Adrenal gland (tissue), 12 donors: ENCODE results near the gene EMC1. TPM values are rescaled to one million over a fixed set of nuclear protein-coding genes. Genes with fewer than 3 reads are reported as not detected.

Source experiments
- DNase-seq, 7 donors: peaks; one replicate each; pipeline ENCODE4 v3.0.0-alpha.2; 2019 to 2020
- H3K27ac ChIP-seq, 5 donors: fragments of 200-600 bp; sonication (generic) in 4 of 5; 1 replicate in 3 of 5; 2 replicates in 2 of 5; pipeline versions ENCODE4 v1.5.1 to v1.8.0; 2016 to 2020; ENCODE audit warnings: mild to moderate bottlenecking in 1 of 5
- H3K27me3 ChIP-seq: fragments of 200-600 bp; 2 replicates; pipeline ENCODE4 v1.8.0; 2021
- H3K36me3 ChIP-seq, 2 donors: fragments of 200-600 bp; replicated peaks in 1 of 2; 1 replicate in 1 of 2; 2 replicates in 1 of 2; pipeline versions ENCODE4 v1.5.1 to v1.8.0; 2018 to 2022
- H3K4me1 ChIP-seq, 2 donors: fragments of 200-600 bp; replicated peaks in 1 of 2; 1 replicate in 1 of 2; 2 replicates in 1 of 2; pipeline versions ENCODE4 v1.5.1 to v1.8.0; 2018 to 2021
- H3K4me3 ChIP-seq, 4 donors: fragments of 200-600 bp; sonication (generic) in 3 of 4; one replicate each; pipeline ENCODE4 v1.5.1; 2016 to 2018
- H3K9me3 ChIP-seq, 3 donors: fragments of 200-600 bp; sonication (generic) in 1 of 3; replicated peaks in 1 of 3; 1 replicate in 2 of 3; 2 replicates in 1 of 3; pipeline versions ENCODE4 v1.5.1 to v1.8.0; 2016 to 2021
- POLR2A ChIP-seq, 2 donors: fragments of 450-650 bp; IDR thresholded peaks; one replicate each; pipeline ENCODE4 v1.6.1; 2017; ENCODE audit warnings: antibody characterized with exemption in 2 of 2, mild to moderate bottlenecking in 2 of 2, moderate library complexity in 1 of 2
- WGBS, 4 donors: extraction: QIAGEN DNeasy Blood & Tissue Kit in 2 of 4; methylation state at CpG; one replicate each; pipeline versions ENCODE4 v1.1.5 to v1.1.7; 2013 to 2017; 5-methylcytosine and 5-hydroxymethylcytosine counted together
- intact Hi-C, 2 donors: fragments of 100-400 bp; cut with DNase I; formaldehyde crosslinking; loops; one replicate each; pipeline versions ENCODE4 v1.14.1 to v1.15.0; 2022 to 2023
- polyA plus RNA-seq, 3 donors: library from polyadenylated mRNA; stranded (reverse); fragments of 200-250 nt in 2 of 3; fragments of 350-450 nt in 1 of 3; fragmentation: Illumina TruSeq in 1 of 3; extraction: RNeasy Lipid Tissue Mini Kit (QIAGEN cat#74804) in 1 of 3; gene quantifications; one replicate each; pipeline ENCODE4 v1.2.3, GENCODE V29; 2013 to 2014
- total RNA-seq, 9 donors: library from RNA; depleted of rRNA in 4 of 9; stranded (reverse); fragments of >200 nt in 4 of 9; fragments of 120-200 nt in 1 of 9; fragmentation: NEBNext Ultra II Directional in 1 of 9; extraction: Animal tissue kit (Norgen Biotek cat#: 25700) in 1 of 9; gene quantifications; one replicate each; pipeline versions ENCODE4 v1.1.0 to v1.2.4, GENCODE V29; 2013 to 2023
- TF ChIP-seq, protein P1 (sequence below), 6 experiments: fragments of 450-650 bp in 4 of 6; fragments of 200-600 bp in 2 of 6; sonication (generic) in 1 of 6; IDR thresholded peaks; 1 replicate in 5 of 6; 2 replicates in 1 of 6; pipeline versions ENCODE4 v1.5.1 to v1.8.0; 2016 to 2021; ENCODE audit warnings: antibody characterized with exemption in 6 of 6, mild to moderate bottlenecking in 2 of 6, moderate library complexity in 1 of 6
- donor health status: healthy with polysubstance abuse.
- donor health status: Bipolar disorder and iron deficiency.
- donor health status: DM: yes; HTN: yes; CAD: no.
- donor health status: DM: no; HTN: no; CAD: no.
- donor health status: DM: no; HTN: no; CAD: no.
- donor health status: DM: yes; HTN: yes; CAD: no.

EMC1 gene
- total and polyA plus RNA-seq, 12 donors, result 8.9 to 64.8 (median 41.5) TPM

- intact Hi-C loops, result no loop called here
- Histone ChIP-seq H3K9me3 (no peaks in the 10 kb centered on the region), H3K4me3 (peak overlapping the region; percentile 31 to 96 (median 80)), H3K27me3 (no peaks in the 10 kb centered on the region), H3K36me3 (no peaks in the 10 kb centered on the region), H3K27ac (peak overlapping the region in 3 of 5 donors; percentile 85 to 99 (median 95)), H3K4me1 (peaks cover 19 to 25% of the 10 kb centered on the region in 2 donors)
- WGBS, 4 donors, result 10 to 11% (median 11%) methylated on average over 14 of the region's 14 CpGs
- TF ChIP-seq, protein P1, sequence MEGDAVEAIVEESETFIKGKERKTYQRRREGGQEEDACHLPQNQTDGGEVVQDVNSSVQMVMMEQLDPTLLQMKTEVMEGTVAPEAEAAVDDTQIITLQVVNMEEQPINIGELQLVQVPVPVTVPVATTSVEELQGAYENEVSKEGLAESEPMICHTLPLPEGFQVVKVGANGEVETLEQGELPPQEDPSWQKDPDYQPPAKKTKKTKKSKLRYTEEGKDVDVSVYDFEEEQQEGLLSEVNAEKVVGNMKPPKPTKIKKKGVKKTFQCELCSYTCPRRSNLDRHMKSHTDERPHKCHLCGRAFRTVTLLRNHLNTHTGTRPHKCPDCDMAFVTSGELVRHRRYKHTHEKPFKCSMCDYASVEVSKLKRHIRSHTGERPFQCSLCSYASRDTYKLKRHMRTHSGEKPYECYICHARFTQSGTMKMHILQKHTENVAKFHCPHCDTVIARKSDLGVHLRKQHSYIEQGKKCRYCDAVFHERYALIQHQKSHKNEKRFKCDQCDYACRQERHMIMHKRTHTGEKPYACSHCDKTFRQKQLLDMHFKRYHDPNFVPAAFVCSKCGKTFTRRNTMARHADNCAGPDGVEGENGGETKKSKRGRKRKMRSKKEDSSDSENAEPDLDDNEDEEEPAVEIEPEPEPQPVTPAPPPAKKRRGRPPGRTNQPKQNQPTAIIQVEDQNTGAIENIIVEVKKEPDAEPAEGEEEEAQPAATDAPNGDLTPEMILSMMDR (IDR thresholded peaks at IDR 0.05), result no peak
- TF ChIP-seq POLR2A (IDR thresholded peaks at IDR 0.05), result no peak
- no peak for DNase-seq
Measured at GRCh38 chr1:19250629-19251304, 557 bp downstream of the EMC1 start.

DNA sequence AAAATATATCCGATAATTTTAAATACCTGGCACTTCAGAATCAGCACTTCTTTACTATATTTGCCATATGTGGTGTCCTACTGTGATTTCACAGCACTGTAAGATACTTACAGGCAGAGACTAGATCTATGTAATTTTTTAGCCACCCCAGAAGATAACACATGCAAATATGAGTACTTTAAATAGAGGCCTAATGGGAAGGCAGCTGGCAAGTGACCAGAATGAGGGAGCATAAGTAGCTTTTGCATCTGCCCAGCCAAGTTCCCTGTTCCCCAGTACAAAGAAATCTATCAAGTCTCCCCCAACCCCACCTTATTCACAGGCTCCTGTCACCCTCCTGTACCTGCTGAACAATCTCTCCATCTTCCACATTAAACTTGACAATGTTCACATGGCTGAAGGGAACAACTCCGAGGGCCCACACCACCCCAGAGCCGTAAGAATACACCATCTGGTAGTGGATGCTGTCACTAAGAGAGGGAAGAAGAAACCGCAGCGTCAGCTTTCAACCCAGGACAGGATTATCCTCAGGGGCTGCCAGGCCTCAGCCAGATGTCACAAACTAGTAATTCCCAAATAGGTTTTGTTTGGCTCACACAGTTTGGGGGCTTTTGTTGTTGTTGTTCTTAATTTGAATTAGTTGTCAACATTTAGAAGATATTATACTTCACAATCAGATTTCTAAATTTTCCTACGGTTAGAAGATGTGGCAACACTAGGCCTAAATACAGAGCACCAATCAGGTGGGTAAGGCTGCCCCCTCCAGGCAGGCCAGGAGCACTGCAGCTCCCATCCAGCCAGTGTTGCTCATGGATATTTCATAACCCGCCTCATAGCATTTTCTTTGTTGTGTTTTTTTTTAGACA, 10.4 kb downstream of the EMC1 start:
- Histone ChIP-seq H3K36me3 (peaks cover 0 to 87% of the 10 kb centered on the region in 2 donors), H3K27ac (peak overlapping the region in 3 of 5 donors; percentile 8 to 56 (median 53)), H3K4me3 (no peak overlapping the region), H3K27me3 (no peaks in the 10 kb centered on the region), H3K4me1 (no peaks in the 10 kb centered on the region), H3K9me3 (no peaks in the 10 kb centered on the region)
- intact Hi-C loops, result no loop called here
- DNase-seq, result peak; percentile 72 to 91 (median 80)
- 52 to 60% (median 57%) methylated on average over 7 of the region's 7 CpGs for WGBS, 4 donors
- TF ChIP-seq, protein P1 (IDR thresholded peaks at IDR 0.05), result peak; percentile 90 to 98 (median 95)
- TF ChIP-seq POLR2A (IDR thresholded peaks at IDR 0.05), result no peak

DNA sequence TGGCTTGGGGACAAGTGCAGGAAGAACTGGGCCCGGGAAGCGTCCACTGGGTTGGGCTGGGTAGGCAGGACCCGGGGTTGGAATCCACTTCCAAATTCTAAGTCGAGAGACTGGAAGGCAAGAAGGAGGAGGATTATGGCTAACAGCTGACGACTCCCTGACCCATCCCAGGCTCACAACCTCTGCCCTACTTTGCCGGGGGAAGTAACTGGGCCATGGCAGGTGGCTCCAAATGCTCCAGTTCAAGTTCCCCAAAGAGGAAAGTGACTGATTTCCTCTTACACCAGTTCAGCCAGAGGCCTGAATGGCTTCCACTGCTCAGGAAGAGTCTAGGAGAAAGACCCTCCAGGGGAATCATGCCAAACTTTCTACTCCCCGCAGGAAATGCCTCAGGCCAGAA, 11.4 kb downstream of the EMC1 start:
- Histone ChIP-seq H3K4me3 (no peak overlapping the region), H3K27me3 (no peaks in the 10 kb centered on the region), H3K27ac (no peak overlapping the region), H3K36me3 (peaks cover 0 to 94% of the 10 kb centered on the region in 2 donors), H3K9me3 (no peaks in the 10 kb centered on the region), H3K4me1 (no peaks in the 10 kb centered on the region)
- TF ChIP-seq, protein P1 (IDR thresholded peaks at IDR 0.05), result no peak
- no peak for TF ChIP-seq POLR2A (IDR thresholded peaks at IDR 0.05)
- WGBS, 4 donors, result 87 to 94% (median 90%) methylated on average over 7 of the region's 7 CpGs
- no peak for DNase-seq
- intact Hi-C loops, result loop anchor here (5.0 to 10.0 kb wide), 2 partner anchors 58 to 65 kb away; no protein-coding TSS in a partner anchor

- intact Hi-C loops, result loop anchor here in 1 of 2 donors (10.0 kb wide), 1 partner anchor 59 kb away; no protein-coding TSS in a partner anchor
- DNase-seq, result no peak
- Histone ChIP-seq H3K4me1 (peaks cover 5 to 14% of the 10 kb centered on the region in 2 donors), H3K27me3 (no peaks in the 10 kb centered on the region), H3K36me3 (peaks cover 0 to 91% of the 10 kb centered on the region in 2 donors), H3K27ac (no peak overlapping the region), H3K9me3 (no peaks in the 10 kb centered on the region), H3K4me3 (no peak overlapping the region)
- TF ChIP-seq, protein P1 (IDR thresholded peaks at IDR 0.05), result no peak
- no peak for TF ChIP-seq POLR2A (IDR thresholded peaks at IDR 0.05)
- 92 to 97% (median 94%) methylated on average over 3 of the region's 3 CpGs for WGBS, 4 donors
Measured at GRCh38 chr1:19234224-19234623, 17.1 kb downstream of the EMC1 start.
